ENCODE results near the gene TUBB6.

DNA sequence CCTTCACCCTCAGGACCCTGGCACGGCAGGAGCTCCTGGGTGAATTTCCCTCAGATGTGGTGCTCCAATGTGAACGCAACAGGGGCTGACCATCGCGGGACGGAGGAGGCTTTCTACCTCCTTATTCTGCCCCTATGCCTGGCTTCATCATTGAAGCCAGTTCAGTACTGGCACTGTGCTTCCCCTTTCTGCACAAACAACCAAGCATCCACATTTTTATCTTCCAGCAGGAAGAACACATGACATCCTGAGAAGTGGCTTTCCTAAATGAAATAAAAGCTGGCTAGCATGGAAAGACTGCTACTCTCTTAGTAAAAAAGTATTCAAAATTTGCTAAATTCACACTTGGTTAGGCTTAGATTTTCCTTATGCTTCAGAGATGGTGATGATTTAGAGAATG, 44.1 kb downstream of the TUBB6 start:
- TF ChIP-seq, protein P1, sequence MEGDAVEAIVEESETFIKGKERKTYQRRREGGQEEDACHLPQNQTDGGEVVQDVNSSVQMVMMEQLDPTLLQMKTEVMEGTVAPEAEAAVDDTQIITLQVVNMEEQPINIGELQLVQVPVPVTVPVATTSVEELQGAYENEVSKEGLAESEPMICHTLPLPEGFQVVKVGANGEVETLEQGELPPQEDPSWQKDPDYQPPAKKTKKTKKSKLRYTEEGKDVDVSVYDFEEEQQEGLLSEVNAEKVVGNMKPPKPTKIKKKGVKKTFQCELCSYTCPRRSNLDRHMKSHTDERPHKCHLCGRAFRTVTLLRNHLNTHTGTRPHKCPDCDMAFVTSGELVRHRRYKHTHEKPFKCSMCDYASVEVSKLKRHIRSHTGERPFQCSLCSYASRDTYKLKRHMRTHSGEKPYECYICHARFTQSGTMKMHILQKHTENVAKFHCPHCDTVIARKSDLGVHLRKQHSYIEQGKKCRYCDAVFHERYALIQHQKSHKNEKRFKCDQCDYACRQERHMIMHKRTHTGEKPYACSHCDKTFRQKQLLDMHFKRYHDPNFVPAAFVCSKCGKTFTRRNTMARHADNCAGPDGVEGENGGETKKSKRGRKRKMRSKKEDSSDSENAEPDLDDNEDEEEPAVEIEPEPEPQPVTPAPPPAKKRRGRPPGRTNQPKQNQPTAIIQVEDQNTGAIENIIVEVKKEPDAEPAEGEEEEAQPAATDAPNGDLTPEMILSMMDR (conservative IDR thresholded peaks at IDR 0.05; ENCODE audit: low read depth in 2 of 2), result no peak
- TF ChIP-seq, protein P2, sequence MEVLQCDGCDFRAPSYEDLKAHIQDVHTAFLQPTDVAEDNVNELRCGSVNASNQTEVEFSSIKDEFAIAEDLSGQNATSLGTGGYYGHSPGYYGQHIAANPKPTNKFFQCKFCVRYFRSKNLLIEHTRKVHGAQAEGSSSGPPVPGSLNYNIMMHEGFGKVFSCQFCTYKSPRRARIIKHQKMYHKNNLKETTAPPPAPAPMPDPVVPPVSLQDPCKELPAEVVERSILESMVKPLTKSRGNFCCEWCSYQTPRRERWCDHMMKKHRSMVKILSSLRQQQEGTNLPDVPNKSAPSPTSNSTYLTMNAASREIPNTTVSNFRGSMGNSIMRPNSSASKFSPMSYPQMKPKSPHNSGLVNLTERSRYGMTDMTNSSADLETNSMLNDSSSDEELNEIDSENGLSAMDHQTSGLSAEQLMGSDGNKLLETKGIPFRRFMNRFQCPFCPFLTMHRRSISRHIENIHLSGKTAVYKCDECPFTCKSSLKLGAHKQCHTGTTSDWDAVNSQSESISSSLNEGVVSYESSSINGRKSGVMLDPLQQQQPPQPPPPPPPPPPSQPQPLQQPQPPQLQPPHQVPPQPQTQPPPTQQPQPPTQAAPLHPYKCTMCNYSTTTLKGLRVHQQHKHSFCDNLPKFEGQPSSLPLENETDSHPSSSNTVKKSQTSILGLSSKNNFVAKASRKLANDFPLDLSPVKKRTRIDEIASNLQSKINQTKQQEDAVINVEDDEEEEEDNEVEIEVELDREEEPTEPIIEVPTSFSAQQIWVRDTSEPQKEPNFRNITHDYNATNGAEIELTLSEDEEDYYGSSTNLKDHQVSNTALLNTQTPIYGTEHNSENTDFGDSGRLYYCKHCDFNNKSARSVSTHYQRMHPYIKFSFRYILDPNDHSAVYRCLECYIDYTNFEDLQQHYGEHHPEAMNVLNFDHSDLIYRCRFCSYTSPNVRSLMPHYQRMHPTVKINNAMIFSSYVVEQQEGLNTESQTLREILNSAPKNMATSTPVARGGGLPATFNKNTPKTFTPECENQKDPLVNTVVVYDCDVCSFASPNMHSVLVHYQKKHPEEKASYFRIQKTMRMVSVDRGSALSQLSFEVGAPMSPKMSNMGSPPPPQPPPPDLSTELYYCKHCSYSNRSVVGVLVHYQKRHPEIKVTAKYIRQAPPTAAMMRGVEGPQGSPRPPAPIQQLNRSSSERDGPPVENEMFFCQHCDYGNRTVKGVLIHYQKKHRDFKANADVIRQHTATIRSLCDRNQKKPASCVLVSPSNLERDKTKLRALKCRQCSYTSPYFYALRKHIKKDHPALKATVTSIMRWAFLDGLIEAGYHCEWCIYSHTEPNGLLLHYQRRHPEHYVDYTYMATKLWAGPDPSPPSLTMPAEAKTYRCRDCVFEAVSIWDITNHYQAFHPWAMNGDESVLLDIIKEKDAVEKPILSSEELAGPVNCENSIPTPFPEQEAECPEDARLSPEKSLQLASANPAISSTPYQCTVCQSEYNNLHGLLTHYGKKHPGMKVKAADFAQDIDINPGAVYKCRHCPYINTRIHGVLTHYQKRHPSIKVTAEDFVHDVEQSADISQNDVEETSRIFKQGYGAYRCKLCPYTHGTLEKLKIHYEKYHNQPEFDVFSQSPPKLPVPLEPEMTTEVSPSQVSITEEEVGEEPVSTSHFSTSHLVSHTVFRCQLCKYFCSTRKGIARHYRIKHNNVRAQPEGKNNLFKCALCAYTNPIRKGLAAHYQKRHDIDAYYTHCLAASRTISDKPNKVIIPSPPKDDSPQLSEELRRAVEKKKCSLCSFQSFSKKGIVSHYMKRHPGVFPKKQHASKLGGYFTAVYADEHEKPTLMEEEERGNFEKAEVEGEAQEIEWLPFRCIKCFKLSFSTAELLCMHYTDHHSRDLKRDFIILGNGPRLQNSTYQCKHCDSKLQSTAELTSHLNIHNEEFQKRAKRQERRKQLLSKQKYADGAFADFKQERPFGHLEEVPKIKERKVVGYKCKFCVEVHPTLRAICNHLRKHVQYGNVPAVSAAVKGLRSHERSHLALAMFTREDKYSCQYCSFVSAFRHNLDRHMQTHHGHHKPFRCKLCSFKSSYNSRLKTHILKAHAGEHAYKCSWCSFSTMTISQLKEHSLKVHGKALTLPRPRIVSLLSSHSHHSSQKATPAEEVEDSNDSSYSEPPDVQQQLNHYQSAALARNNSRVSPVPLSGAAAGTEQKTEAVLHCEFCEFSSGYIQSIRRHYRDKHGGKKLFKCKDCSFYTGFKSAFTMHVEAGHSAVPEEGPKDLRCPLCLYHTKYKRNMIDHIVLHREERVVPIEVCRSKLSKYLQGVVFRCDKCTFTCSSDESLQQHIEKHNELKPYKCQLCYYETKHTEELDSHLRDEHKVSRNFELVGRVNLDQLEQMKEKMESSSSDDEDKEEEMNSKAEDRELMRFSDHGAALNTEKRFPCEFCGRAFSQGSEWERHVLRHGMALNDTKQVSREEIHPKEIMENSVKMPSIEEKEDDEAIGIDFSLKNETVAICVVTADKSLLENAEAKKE (CRISPR knock-in tag; IDR thresholded peaks at IDR 0.05), result no peak
- no peak for TF ChIP-seq CREB1 (CRISPR knock-in tag; IDR thresholded peaks at IDR 0.05; ENCODE audit: low read depth)
- TF ChIP-seq, protein P3, sequence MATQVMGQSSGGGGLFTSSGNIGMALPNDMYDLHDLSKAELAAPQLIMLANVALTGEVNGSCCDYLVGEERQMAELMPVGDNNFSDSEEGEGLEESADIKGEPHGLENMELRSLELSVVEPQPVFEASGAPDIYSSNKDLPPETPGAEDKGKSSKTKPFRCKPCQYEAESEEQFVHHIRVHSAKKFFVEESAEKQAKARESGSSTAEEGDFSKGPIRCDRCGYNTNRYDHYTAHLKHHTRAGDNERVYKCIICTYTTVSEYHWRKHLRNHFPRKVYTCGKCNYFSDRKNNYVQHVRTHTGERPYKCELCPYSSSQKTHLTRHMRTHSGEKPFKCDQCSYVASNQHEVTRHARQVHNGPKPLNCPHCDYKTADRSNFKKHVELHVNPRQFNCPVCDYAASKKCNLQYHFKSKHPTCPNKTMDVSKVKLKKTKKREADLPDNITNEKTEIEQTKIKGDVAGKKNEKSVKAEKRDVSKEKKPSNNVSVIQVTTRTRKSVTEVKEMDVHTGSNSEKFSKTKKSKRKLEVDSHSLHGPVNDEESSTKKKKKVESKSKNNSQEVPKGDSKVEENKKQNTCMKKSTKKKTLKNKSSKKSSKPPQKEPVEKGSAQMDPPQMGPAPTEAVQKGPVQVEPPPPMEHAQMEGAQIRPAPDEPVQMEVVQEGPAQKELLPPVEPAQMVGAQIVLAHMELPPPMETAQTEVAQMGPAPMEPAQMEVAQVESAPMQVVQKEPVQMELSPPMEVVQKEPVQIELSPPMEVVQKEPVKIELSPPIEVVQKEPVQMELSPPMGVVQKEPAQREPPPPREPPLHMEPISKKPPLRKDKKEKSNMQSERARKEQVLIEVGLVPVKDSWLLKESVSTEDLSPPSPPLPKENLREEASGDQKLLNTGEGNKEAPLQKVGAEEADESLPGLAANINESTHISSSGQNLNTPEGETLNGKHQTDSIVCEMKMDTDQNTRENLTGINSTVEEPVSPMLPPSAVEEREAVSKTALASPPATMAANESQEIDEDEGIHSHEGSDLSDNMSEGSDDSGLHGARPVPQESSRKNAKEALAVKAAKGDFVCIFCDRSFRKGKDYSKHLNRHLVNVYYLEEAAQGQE (IDR thresholded peaks at IDR 0.05; ENCODE audit: unreplicated experiment), result no peak
- no peak for TF ChIP-seq POLR2AphosphoS5 (IDR thresholded peaks at IDR 0.05; ENCODE audit: low read depth)
- no peak for TF ChIP-seq EZH2phosphoT487 (IDR thresholded peaks at IDR 0.05; ENCODE audit: unreplicated experiment)
- no peak for TF ChIP-seq EZH2 (IDR thresholded peaks at IDR 0.05; ENCODE audit: low read depth, unreplicated experiment)
- no peak for TF ChIP-seq JUNB (IDR thresholded peaks at IDR 0.05; ENCODE audit: unreplicated experiment)
